Neural progenitor cell (in vitro differentiated cells): Measurements from ENCODE around the gene LRRC15.

ENCODE experiments used
- CTCF ChIP-seq: fragments of 200-600 bp; sonication (generic); IDR thresholded peaks from 2 replicates; pipeline ENCODE4 v1.5.1; 2017; ENCODE audit warnings: antibody characterized with exemption, mild to moderate bottlenecking
- EZH2 ChIP-seq: fragments of 200-600 bp; sonication (generic); IDR thresholded peaks from 2 replicates; pipeline ENCODE4 v1.6.1; 2017; ENCODE audit warnings: antibody characterized with exemption, mild to moderate bottlenecking, moderate library complexity

GRCh38 chr3:194351080-194351672, 18.4 kb downstream of the LRRC15 start, which contains the start of gene CPN2:
- TF ChIP-seq CTCF (no peak), EZH2 (no peak)
